ENCODE results near the gene RFLNA.

The RFLNA gene

DNA sequence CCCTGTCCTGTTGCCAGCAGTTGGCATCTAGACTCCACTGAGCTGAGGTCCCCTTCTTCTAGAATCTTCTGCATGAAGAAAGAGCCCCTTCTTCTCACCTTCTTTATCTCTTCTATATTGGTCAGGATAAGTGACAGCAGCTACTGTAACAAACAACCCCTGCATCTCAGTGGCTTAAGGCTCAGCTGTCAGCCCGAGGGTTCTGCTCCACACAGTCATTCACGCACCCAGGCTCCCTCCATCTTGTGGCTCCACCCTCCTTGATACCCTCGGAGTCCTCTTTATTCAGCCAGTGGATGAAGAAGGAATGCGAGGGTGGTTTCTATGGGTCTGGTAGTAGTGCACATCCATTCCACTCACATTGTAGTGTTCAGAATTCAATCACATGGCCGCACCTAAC lies 10.5 kb upstream of the RFLNA start:
- no peak for TF ChIP-seq SIN3A (IDR thresholded peaks at IDR 0.05; ENCODE audit: borderline replicate concordance, insufficient read depth, low read length)
- TF ChIP-seq FOXP2 (optimal IDR thresholded peaks at IDR 0.05; ENCODE audit: borderline replicate concordance, extremely low read depth, extremely low read length, insufficient read depth), result no peak

DNA sequence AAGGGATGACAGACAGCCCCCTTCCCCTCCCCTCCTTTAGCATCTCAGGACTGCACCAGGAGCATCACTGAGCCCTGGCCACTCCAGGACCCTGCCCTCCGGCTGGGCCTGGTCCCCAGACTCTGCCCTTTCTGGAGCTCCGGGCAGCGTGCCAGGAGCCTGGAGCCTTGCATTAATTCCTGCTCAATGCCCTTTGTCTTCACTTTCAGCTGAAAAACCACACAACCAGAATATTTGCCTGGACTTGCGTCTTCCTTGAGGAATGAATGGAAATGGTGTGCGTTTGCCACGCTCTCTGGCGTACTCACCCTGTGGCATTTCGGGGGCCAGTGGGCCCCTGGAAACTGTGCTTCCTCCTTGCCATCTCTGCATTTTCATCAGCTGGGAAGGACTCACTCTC lies 8.5 kb upstream of the RFLNA start:
- TF ChIP-seq TAF1 (IDR thresholded peaks at IDR 0.05; ENCODE audit: borderline replicate concordance, insufficient read depth, low read length) (no peak), POLR2AphosphoS5 (IDR thresholded peaks at IDR 0.05; ENCODE audit: low read depth, low read length) (no peak), SIN3A (IDR thresholded peaks at IDR 0.05; ENCODE audit: borderline replicate concordance, insufficient read depth, low read length) (no peak), FOXP2 (optimal IDR thresholded peaks at IDR 0.05; ENCODE audit: borderline replicate concordance, extremely low read depth, extremely low read length, insufficient read depth) (no peak)
- TF ChIP-seq, protein P1, sequence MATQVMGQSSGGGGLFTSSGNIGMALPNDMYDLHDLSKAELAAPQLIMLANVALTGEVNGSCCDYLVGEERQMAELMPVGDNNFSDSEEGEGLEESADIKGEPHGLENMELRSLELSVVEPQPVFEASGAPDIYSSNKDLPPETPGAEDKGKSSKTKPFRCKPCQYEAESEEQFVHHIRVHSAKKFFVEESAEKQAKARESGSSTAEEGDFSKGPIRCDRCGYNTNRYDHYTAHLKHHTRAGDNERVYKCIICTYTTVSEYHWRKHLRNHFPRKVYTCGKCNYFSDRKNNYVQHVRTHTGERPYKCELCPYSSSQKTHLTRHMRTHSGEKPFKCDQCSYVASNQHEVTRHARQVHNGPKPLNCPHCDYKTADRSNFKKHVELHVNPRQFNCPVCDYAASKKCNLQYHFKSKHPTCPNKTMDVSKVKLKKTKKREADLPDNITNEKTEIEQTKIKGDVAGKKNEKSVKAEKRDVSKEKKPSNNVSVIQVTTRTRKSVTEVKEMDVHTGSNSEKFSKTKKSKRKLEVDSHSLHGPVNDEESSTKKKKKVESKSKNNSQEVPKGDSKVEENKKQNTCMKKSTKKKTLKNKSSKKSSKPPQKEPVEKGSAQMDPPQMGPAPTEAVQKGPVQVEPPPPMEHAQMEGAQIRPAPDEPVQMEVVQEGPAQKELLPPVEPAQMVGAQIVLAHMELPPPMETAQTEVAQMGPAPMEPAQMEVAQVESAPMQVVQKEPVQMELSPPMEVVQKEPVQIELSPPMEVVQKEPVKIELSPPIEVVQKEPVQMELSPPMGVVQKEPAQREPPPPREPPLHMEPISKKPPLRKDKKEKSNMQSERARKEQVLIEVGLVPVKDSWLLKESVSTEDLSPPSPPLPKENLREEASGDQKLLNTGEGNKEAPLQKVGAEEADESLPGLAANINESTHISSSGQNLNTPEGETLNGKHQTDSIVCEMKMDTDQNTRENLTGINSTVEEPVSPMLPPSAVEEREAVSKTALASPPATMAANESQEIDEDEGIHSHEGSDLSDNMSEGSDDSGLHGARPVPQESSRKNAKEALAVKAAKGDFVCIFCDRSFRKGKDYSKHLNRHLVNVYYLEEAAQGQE (IDR thresholded peaks at IDR 0.05; ENCODE audit: insufficient read depth in 1 of 2, low read depth in 2 of 2, low read length in 2 of 2), result no peak

DNA sequence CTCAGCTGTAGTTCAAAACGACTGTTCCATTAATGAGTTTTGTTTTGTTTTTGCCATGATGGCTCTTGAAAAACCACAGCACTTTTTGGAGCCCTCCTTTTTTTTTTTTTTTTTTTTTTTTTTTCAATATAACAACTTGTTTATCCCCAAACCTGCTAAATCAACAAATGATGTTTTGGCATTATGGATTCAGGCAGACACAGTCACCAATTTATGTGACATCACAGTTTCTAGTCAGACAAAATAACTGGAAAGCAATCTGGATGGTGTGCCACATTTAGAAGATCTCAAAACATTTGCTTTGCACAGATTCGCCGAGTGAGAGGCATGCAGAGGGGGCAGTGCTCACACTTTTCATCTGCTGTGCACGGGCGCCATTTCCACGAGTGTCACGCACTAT lies 7.9 kb upstream of the RFLNA start:
- no peak for TF ChIP-seq SIN3A (IDR thresholded peaks at IDR 0.05; ENCODE audit: borderline replicate concordance, insufficient read depth, low read length)
- no peak for TF ChIP-seq TAF1 (IDR thresholded peaks at IDR 0.05; ENCODE audit: borderline replicate concordance, insufficient read depth, low read length)
- TF ChIP-seq, protein P1 (IDR thresholded peaks at IDR 0.05; ENCODE audit: insufficient read depth in 1 of 2, low read depth in 2 of 2, low read length in 2 of 2), result no peak
- TF ChIP-seq FOXP2 (optimal IDR thresholded peaks at IDR 0.05; ENCODE audit: borderline replicate concordance, extremely low read depth, extremely low read length, insufficient read depth), result no peak
- TF ChIP-seq POLR2AphosphoS5 (IDR thresholded peaks at IDR 0.05; ENCODE audit: low read depth, low read length), result no peak

DNA sequence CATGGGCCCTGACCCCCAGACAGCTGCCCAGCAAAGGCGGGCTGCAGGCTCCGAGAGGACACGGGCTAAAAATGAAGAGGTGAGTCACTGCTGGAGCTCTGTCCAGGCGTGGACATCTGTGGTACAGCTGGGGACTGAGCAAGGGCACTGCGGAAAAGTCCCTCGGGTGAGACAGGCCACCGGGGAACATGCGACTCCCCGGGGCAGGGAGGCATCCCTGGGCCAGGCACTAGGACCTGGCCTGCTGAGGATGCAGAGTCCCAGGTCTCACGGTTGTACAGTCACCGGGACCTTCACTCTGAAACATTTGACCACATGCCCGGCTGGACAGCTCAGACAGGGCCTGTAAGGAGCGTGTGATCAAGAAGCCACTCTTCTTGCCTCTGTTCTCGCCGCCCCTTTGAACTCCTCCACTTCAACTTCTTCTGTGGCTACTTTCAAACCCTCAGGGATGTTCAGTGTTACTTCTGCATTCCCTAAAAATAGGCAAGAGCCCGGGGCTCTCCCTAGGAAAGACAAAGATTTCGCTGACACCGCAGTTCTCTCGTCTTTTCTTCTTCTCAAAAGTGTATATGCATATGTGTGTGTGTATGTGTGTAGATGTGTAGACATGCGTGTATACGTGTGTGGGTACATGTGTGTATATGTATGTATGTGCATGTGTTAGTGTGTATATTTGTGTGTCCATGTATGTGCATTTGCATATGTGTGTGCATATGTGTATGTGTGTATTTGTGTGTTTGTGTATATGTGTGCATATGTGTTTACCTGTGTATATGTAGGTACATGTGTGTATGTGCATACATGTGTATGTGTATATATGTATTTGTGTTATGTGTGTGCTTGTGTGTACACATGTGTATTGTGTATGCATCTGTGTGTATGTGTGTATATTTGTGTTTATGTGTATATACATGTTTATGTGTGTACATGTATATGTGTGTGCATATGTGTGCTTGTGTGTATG lies 5.0 kb upstream of the RFLNA start:
- TF ChIP-seq FOXP2 (optimal IDR thresholded peaks at IDR 0.05; ENCODE audit: borderline replicate concordance, extremely low read depth, extremely low read length, insufficient read depth) (no peak), SIN3A (IDR thresholded peaks at IDR 0.05; ENCODE audit: borderline replicate concordance, insufficient read depth, low read length) (no peak), TAF1 (IDR thresholded peaks at IDR 0.05; ENCODE audit: borderline replicate concordance, insufficient read depth, low read length) (no peak), POLR2AphosphoS5 (IDR thresholded peaks at IDR 0.05; ENCODE audit: low read depth, low read length) (no peak)
- TF ChIP-seq, protein P1 (IDR thresholded peaks at IDR 0.05; ENCODE audit: insufficient read depth in 1 of 2, low read depth in 2 of 2, low read length in 2 of 2), result no peak

DNA sequence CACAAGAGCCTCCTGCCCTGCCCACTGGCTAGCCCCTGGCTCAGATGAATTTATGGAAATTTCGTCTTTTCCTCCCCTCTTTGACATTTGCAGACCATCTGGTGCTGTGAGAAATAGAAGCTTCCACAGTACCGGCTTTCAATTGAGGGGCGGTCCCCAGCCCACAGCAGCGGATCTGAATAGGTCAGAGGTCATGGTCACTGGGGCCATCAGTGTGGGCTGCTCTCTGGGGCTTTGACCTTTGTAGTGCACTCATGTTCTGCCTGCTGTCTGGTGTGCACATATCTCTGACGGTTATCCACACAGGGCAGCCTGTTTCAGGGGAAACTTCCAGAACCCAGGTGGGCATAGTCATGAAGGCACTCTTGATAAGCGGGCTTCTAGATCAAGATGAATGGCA lies 2.5 kb upstream of the RFLNA start:
- TF ChIP-seq POLR2AphosphoS5 (IDR thresholded peaks at IDR 0.05; ENCODE audit: low read depth, low read length) (no peak), FOXP2 (optimal IDR thresholded peaks at IDR 0.05; ENCODE audit: borderline replicate concordance, extremely low read depth, extremely low read length, insufficient read depth) (no peak), SIN3A (IDR thresholded peaks at IDR 0.05; ENCODE audit: borderline replicate concordance, insufficient read depth, low read length) (no peak)

All from PFSK-1 (cell line).